Regular cardiac myocyte (primary cell): ENCODE data around the gene SUPT20H. TPM values are rescaled to one million over a fixed set of nuclear protein-coding genes. Genes with fewer than 3 reads are reported as not detected.

Experiments
- total RNA-seq: library from RNA; depleted of rRNA; stranded (reverse); fragments of >200 nt; gene quantifications from 2 replicates; pipeline ENCODE4 v1.2.3, GENCODE V29; 2014

The SUPT20H gene
- total RNA-seq, result 33.8 and 40.1 TPM in 2 replicates

GRCh38 chr13:37058910-37059847 lies at the start of gene SUPT20H:
TSS of gene SUPT20H (minus strand) at chr13:37059688. CDS start at chr13:37051490, 8,198 bp downstream.

GRCh38 chr13:37105251-37105714 lies 45.8 kb upstream of the SUPT20H start, which contains the start of gene CSNK1A1L:
TSS of gene CSNK1A1L (minus strand) at chr13:37105664. CDS start at chr13:37105256, 408 bp downstream.

GRCh38 chr13:36999054-36999714 lies 60.3 kb downstream of the SUPT20H start, which contains the start of gene ALG5:
TSS of gene ALG5 (minus strand) at chr13:36999340. CDS start at chr13:36999300, 40 bp downstream.

Other genes starting within 250 kb of the SUPT20H start
- 1.1 and 1.2 TPM in 2 replicates for gene RFXAP, start 240.5 kb downstream of the SUPT20H start, total RNA-seq
- 4.8 and 5.0 TPM in 2 replicates for gene SMAD9, start 139.4 kb downstream of the SUPT20H start, total RNA-seq
- gene ALG5, start 60.3 kb downstream of the SUPT20H start, total RNA-seq, result 49.9 and 50.6 TPM in 2 replicates
- gene EXOSC8, start 58.9 kb downstream of the SUPT20H start, total RNA-seq, result 20.9 and 45.2 TPM in 2 replicates
- not detected in 2 replicates for gene CSNK1A1L, start 46.0 kb upstream of the SUPT20H start, total RNA-seq